Endothelial cell (in vitro differentiated cells): ENCODE measurements around the gene AGAP4. TPM values are rescaled to one million over a fixed set of nuclear protein-coding genes. Genes with fewer than 3 reads are reported as not detected.
"Not testable (repeated sequence)": the region's sequence is repeated elsewhere in the genome, so short reads cannot be mapped to it uniquely, and the experiment has no call there.

ENCODE experiments used
- DNase-seq: peaks from one replicate; pipeline ENCODE4 v3.0.0; 2021; ENCODE audit warnings: low spot score
- H3K27ac Mint-ChIP-seq: one replicate; pipeline ENCODE4 v1.8.0; 2021; ENCODE audit warnings: mixed read lengths, inconsistent platforms; ENCODE audit not compliant: unreplicated experiment
- H3K27me3 Mint-ChIP-seq: one replicate; pipeline ENCODE4 v1.8.0; 2021; ENCODE audit warnings: mild to moderate bottlenecking, moderate library complexity, mixed read lengths, inconsistent platforms; ENCODE audit not compliant: unreplicated experiment
- H3K36me3 Mint-ChIP-seq: one replicate; pipeline ENCODE4 v1.8.0; 2021; ENCODE audit warnings: mild to moderate bottlenecking, low read depth, mixed read lengths, inconsistent platforms; ENCODE audit not compliant: unreplicated experiment
- H3K4me1 Mint-ChIP-seq: one replicate; pipeline ENCODE4 v1.8.0; 2021; ENCODE audit warnings: mild to moderate bottlenecking, mixed read lengths, inconsistent platforms; ENCODE audit not compliant: unreplicated experiment
- H3K4me3 Mint-ChIP-seq: one replicate; pipeline ENCODE4 v1.8.0; 2021; ENCODE audit warnings: mild to moderate bottlenecking, mixed read lengths, inconsistent platforms; ENCODE audit not compliant: unreplicated experiment
- H3K9me3 Mint-ChIP-seq: one replicate; pipeline ENCODE4 v1.8.0; 2021; ENCODE audit warnings: mixed read lengths, inconsistent platforms; ENCODE audit not compliant: unreplicated experiment
- long read RNA-seq: library from polyadenylated mRNA; unstranded; transcript quantifications from one replicate; pipeline ENCODE4 v2.0.0, GENCODE V29; 2020; ENCODE audit not compliant: unreplicated experiment
- total RNA-seq: library from RNA; stranded (reverse); fragmentation: NEBNext Ultra II Directional; extraction: Animal tissue kit (Norgen Biotek cat#: 25700); gene quantifications from one replicate; pipeline ENCODE4 v1.2.1, GENCODE V29; 2021; ENCODE audit not compliant: unreplicated experiment

Gene AGAP4
- 30.4 TPM for total RNA-seq
- long read RNA-seq, partial matches to known transcripts, result 0 of 1 reads
- long read RNA-seq, other reads (novel, unspliced or antisense), result 1 of 1 reads

DNA sequence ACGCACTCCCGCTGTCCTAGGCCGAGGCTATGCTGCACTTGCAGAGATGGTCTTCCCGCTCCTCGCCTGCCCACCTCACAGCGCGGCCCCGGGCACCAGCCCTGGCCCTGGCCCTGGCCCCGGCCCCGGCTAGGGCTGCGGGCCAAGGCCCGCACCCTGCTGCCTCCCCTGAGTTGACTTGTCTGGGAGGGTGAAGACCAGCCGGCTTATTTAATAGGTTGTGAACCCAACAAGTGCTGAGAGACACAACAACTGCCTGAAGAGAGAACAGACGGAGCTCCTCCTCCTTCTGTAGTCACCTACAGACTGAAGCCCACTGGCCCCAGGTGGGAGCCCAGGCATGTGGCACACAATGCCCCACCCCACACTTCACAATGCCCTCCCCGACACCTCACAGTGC lies at the start of gene AGAP4:
AGAP4 (minus strand) TSS at position 101 of the 400 bp plus-strand sequence. CDS start 153 bp downstream, outside the sequence.
- H3K27me3 Mint-ChIP-seq, H3K9me3 Mint-ChIP-seq, H3K4me3 Mint-ChIP-seq, H3K27ac Mint-ChIP-seq, H3K4me1 Mint-ChIP-seq, DNase-seq, H3K36me3 Mint-ChIP-seq: not testable (repeated sequence)

DNA sequence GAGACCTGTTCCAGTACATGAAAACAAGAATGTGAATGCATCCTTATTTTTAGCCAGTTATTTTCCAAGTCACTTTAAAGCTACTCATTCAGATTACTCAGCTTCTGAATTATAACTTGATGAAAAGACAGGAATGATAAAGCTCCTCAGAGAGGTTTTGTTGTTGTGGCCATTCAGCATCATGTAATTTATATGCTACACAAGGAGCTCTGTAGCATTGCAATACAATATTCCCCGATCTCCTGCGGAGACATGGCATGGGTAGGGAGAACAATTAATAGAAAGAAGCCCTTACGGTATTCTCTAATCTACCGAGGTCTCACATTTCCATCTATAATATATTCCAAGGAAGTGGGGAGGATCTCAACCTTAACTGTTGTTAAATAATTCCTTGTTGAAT lies 43.4 kb upstream of the AGAP4 start:
- H3K9me3 Mint-ChIP-seq, H3K36me3 Mint-ChIP-seq, H3K4me1 Mint-ChIP-seq, DNase-seq, H3K27me3 Mint-ChIP-seq, H3K27ac Mint-ChIP-seq, H3K4me3 Mint-ChIP-seq: not testable (repeated sequence)

DNA sequence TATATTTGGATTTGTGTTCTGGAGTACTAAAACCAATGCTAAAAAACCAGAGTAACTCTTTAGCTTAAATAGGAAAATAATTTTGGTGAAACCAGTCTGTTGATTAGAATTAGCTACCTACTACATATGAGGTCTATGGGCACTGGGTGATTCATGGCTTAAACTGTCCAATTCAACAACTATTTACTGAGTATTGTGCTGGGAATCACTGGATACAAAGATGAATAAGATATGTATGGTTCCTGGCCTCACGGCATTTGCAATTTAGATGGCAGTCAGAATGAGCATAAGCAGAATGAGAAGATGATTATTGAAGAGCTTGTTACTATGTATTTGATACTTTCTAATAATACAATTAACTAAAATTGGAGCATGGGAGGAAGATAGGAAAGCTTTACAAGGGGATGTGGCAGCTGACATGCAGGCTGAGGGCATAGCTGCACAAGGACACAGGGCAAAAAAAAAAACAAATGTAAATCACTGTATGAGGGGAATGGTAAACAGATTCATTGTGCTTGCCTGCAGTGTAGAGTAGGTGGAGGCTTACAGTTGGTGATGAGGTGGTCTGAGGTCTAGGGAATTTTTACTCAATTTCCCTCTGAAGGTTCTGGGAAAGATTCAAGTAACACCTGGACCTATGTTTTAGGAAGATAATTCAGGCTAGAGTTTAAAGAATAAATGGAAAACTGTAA lies 42.4 kb upstream of the AGAP4 start:
- H3K36me3 Mint-ChIP-seq, DNase-seq, H3K4me1 Mint-ChIP-seq, H3K9me3 Mint-ChIP-seq, H3K27me3 Mint-ChIP-seq, H3K4me3 Mint-ChIP-seq, H3K27ac Mint-ChIP-seq: not testable (repeated sequence)

DNA sequence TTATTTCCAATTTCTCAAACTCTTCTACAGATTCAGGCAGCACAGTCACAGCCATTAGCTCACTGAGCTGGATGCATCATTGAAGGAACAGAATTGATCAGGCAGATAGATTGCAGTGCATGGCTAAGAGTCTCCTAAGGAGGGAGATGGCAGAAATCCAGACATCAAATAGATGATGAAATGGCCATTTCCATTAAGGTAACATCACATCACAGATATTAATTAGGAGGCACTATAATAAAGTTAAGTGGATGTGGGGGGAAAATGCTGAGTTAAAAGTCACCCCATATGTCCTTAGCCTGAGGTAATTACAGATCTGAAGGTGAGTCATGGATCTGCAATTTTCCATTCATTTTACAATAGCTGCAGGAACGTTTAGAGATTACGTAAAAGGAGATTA lies 35.6 kb upstream of the AGAP4 start:
- not testable (repeated sequence) for DNase-seq, H3K27me3 Mint-ChIP-seq, H3K27ac Mint-ChIP-seq, H3K4me1 Mint-ChIP-seq, H3K4me3 Mint-ChIP-seq, H3K36me3 Mint-ChIP-seq, H3K9me3 Mint-ChIP-seq

DNA sequence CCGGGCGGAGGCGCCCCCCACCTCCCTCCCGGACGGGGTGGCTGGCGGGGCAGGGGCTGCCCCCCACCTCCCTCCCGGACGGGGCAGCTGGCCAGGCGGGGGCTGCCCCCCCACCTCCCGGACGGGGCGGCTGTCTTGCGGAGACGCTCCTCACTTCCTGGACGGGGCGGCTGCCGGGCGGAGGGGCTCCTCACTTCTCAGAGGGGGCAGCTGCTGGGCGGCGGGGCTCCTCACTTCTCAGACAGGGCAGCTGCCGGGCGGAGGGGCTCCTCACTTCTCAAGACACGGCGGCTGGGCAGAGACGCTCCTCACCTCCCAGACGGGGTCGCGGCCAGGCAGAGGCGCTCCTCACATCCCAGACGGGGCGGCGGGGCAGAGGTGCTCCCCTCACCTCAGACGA lies 18.1 kb upstream of the AGAP4 start:
- not testable (repeated sequence) for H3K9me3 Mint-ChIP-seq, H3K4me3 Mint-ChIP-seq, H3K27me3 Mint-ChIP-seq, DNase-seq, H3K36me3 Mint-ChIP-seq, H3K4me1 Mint-ChIP-seq, H3K27ac Mint-ChIP-seq

DNA sequence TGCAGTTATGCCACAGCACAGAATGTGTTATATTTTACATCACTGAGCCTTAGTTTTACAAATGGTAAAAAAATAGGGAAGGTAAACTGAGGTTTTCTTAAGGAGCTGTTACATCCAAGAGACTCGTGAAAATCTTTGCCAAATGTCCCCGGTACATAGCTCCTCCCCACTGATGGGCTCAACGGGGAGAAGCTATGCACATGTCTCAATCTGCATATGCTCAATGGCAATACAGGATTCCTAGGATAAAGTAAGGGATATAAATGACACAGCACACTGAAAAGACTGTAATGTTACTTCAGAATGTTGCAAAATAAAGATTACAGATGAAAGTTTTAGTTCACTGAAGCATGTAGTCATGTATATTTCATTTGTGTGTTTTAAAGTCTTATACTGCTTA lies 17.0 kb upstream of the AGAP4 start:
- H3K4me1 Mint-ChIP-seq, H3K36me3 Mint-ChIP-seq: not testable (repeated sequence)

DNA sequence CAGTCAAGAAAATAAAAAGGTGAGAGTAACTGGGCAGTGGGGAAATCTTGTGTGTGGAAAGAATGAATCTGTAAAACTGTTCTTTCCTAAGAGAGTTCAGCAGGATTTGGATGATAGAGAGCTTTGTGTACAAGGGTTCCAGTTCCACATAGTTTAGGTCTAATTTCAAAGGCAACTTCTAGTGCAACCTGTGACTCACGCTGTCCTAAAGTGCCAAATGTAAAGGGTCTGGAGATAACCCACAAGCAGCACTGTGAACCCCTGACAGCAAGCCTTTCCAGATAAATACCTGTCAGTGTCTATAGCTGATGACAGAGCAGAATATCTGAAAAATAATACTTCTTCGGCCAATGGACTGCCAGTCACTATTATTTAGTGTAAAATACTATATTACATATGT lies 16.3 kb upstream of the AGAP4 start:
- not testable (repeated sequence) for H3K4me3 Mint-ChIP-seq, H3K27ac Mint-ChIP-seq

More for the DNA sequence above, 17.0 kb upstream of the AGAP4 start:
- not testable (repeated sequence) for H3K9me3 Mint-ChIP-seq, DNase-seq, H3K4me3 Mint-ChIP-seq, H3K27me3 Mint-ChIP-seq, H3K27ac Mint-ChIP-seq

DNA sequence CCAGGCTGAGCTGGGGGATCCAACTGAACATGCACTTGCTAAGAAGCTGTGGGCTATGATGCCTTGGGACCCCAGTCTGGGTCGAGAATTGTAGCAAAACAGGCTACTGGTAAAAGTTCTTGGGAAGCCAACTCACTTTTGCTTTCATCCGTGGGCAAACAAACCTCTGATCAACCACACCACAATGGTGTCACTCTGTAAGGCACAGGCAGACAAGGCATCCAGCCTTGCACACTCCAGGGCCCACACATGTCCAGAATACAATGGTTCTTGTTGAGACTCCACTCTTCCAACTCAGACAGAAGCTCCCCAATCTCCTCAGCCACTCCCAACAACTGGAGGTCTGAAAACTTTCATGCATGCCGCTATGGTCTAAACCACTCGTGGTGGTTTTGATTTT lies 10.6 kb upstream of the AGAP4 start:
- H3K4me3 Mint-ChIP-seq, H3K27ac Mint-ChIP-seq, H3K9me3 Mint-ChIP-seq, H3K36me3 Mint-ChIP-seq, H3K27me3 Mint-ChIP-seq, H3K4me1 Mint-ChIP-seq, DNase-seq: not testable (repeated sequence)

More for the DNA sequence above, 16.3 kb upstream of the AGAP4 start:
- H3K9me3 Mint-ChIP-seq, H3K36me3 Mint-ChIP-seq, H3K27me3 Mint-ChIP-seq, DNase-seq, H3K4me1 Mint-ChIP-seq: not testable (repeated sequence)

DNA sequence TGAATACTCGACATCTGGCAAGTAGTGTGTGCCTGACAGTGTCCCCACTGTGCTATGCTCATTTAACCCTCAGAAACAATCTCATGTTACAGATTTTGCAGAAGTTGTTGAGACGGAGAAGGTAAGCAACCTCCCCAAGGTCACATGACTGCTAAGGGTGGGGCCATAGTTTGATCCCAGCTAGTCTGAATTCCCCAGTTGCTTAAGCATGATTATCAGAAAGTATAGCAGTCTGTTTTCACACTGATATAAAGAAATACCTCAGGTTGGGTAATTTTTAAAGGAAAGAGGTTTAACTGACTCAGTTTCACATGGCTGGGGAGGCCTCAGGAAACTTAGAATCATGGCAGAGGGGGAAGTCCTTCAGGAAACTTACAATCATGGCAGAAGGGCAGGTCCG lies 1.2 kb upstream of the AGAP4 start:
- not testable (repeated sequence) for H3K27ac Mint-ChIP-seq, H3K27me3 Mint-ChIP-seq, DNase-seq, H3K9me3 Mint-ChIP-seq, H3K36me3 Mint-ChIP-seq, H3K4me1 Mint-ChIP-seq, H3K4me3 Mint-ChIP-seq

DNA sequence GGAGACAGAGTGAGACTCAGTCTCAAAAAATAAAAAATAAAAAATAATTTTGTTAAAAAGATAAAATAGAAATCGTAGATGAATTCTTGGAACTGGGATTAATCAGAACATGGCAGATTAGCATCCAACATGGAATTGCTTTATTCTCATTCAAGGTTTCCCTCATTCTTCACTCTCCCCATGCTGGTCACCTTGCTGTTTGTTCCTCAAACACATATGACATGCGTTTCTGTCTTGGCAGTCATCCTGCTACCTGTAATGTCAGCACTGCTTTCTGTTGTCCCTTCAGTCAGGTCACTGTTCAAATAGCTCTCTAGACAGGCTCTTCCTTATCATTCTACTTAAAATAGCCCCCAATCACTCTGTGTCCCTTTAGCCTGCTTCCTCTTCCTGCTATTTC lies 24.4 kb downstream of the AGAP4 start:
- H3K9me3 Mint-ChIP-seq, H3K4me1 Mint-ChIP-seq, DNase-seq, H3K27ac Mint-ChIP-seq, H3K27me3 Mint-ChIP-seq, H3K4me3 Mint-ChIP-seq: not testable (repeated sequence)
- H3K36me3 Mint-ChIP-seq, result peaks cover 11% of the 10 kb centered on the region

DNA sequence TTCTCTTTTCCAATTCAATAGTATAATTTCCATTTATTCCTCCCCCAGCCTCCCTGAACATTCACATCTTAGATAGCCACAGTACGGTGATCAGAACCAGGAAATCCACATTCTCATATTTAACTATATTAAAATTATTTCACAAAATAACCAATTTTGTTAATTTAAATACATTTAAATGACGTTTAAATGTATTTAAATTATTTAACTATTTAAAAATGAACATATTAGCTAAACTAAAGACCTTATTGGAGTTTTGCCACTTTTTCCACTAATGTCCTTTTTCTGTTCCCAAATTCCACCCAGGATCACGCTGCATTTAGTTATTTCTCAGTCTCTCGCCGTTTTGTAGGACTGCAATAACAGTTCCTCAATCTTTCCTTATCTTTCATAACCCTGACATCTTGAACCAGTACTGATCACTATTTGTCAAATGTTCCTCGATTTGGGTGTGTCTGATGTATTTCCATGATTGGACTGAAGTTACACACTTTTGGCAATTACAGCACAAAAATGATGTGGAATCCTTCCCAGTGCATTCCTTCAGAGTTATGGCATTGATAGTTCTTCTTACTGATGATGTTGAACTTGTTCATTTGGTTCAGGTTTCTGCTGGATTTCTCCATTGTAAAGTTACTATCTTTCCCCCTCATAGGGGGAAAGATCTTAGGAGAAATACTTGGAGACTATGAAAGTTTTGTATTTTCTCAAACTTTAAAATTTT lies 27.0 kb downstream of the AGAP4 start:
- H3K4me1 Mint-ChIP-seq, H3K4me3 Mint-ChIP-seq, H3K9me3 Mint-ChIP-seq, H3K27ac Mint-ChIP-seq, DNase-seq: not testable (repeated sequence)
- Mint-ChIP-seq H3K27me3 (peaks cover 12% of the 10 kb centered on the region), H3K36me3 (peaks cover 12% of the 10 kb centered on the region)
